Activated naive CD4-positive, alpha-beta T cell treated with anti-CD3 and anti-CD28 coated beads, Interleukin-2, amount 50 U/mL, for 72 hours (primary cell): ENCODE data around the gene PLEKHG4. TPM values are rescaled to one million over a fixed set of nuclear protein-coding genes. Genes with fewer than 3 reads are reported as not detected.

Source experiments
- ATAC-seq, 2 donors: fragments of 150-1000 bp; cut with Tn5 transposase; 2 replicates each; pipeline ENCODE4 v1.10.0; 2021; ENCODE audit warnings: mild to moderate bottlenecking in 2 of 2, moderate library complexity in 2 of 2
- DNase-seq, 2 donors: peaks; one replicate each; pipeline ENCODE4 v3.0.0; 2021 to 2022; ENCODE audit warnings: low spot score in 2 of 2
- H3K27ac Mint-ChIP-seq, 2 donors: one replicate each; pipeline ENCODE4 v1.8.0; 2022; ENCODE audit warnings: mild to moderate bottlenecking in 2 of 2, mixed read lengths in 2 of 2
- H3K36me3 Mint-ChIP-seq, 2 donors: one replicate each; pipeline ENCODE4 v1.8.0; 2022; ENCODE audit warnings: mixed read lengths in 2 of 2
- H3K9me3 Mint-ChIP-seq, 2 donors: one replicate each; pipeline ENCODE4 v1.8.0; 2022; ENCODE audit warnings: mixed read lengths in 2 of 2
- total RNA-seq, 2 donors: library from RNA; stranded (reverse); gene quantifications; one replicate each; pipeline ENCODE4 v1.2.3, GENCODE V29; 2022

Gene PLEKHG4
- total RNA-seq, 2 donors from 2014 or later: 9.5 to 23.2 TPM

- DNase-seq: peak; percentile 61 to 81
- H3K36me3 Mint-ChIP-seq: peaks cover 5 to 6% of the 10 kb centered on the region in 2 donors
- ATAC-seq: peak; percentile 79 to 95
- H3K9me3 Mint-ChIP-seq: no peaks in the 10 kb centered on the region
- H3K27ac Mint-ChIP-seq: peak within 1 kb of the TSS; percentile 45 to 66
These were observed 47.4 kb downstream of the PLEKHG4 start, which contains the start of the genes KCTD19 and LRRC36 for GRCh38 chr16:67326472-67327309. Gene KCTD19, minus strand, starts transcription at chr16:67326741. Its CDS starts 34 bp downstream, at chr16:67326707. Gene LRRC36, plus strand, starts transcription at chr16:67326815. Its CDS starts 48 bp downstream, at chr16:67326863.

- ATAC-seq (no peak), DNase-seq (no peak)
- H3K36me3 Mint-ChIP-seq: peaks cover 5 to 6% of the 10 kb centered on the region in 2 donors
These were observed 48.4 kb downstream of the PLEKHG4 start for GRCh38 chr16:67327743-67328142.

GRCh38 chr16:67329901-67330300, 50.6 kb downstream of the PLEKHG4 start:
- ATAC-seq (no peak), DNase-seq (no peak)
- Mint-ChIP-seq H3K9me3 (no peaks in the 10 kb centered on the region), H3K27ac (no peak overlapping the region), H3K36me3 (peaks cover 9 to 10% of the 10 kb centered on the region in 2 donors)

More at GRCh38 chr16:67327743-67328142, 48.4 kb downstream of the PLEKHG4 start:
- Mint-ChIP-seq H3K27ac (no peak overlapping the region), H3K9me3 (no peaks in the 10 kb centered on the region)

GRCh38 chr16:67333315-67333714, 54.0 kb downstream of the PLEKHG4 start:
- H3K36me3 Mint-ChIP-seq: peaks cover 15 to 17% of the 10 kb centered on the region in 2 donors
- no peak overlapping the region for H3K27ac Mint-ChIP-seq
- ATAC-seq (no peak), DNase-seq (no peak)
- H3K9me3 Mint-ChIP-seq: no peaks in the 10 kb centered on the region

GRCh38 chr16:67336116-67336515, 56.8 kb downstream of the PLEKHG4 start:
- H3K36me3 Mint-ChIP-seq: peaks cover 15 to 17% of the 10 kb centered on the region in 2 donors
- no peak overlapping the region for H3K27ac Mint-ChIP-seq
- DNase-seq (no peak), ATAC-seq (no peak)
- H3K9me3 Mint-ChIP-seq: no peaks in the 10 kb centered on the region

GRCh38 chr16:67336648-67337047, 57.3 kb downstream of the PLEKHG4 start:
- no peak for ATAC-seq
- H3K36me3 Mint-ChIP-seq: peaks cover 15 to 17% of the 10 kb centered on the region in 2 donors
- H3K27ac Mint-ChIP-seq: no peak overlapping the region
- no peaks in the 10 kb centered on the region for H3K9me3 Mint-ChIP-seq
- DNase-seq: no peak

Other genes starting within 250 kb of the PLEKHG4 start
- 10 to 100 TPM; 15.6 to 16.6 TPM for gene PHAF1, start 169.6 kb upstream of the PLEKHG4 start, total RNA-seq
- 1 to 10 TPM; 3.2 to 4.7 TPM for gene B3GNT9, start 128.5 kb upstream of the PLEKHG4 start, total RNA-seq
- gene TRADD, start 119.6 kb upstream of the PLEKHG4 start, total RNA-seq: 10 to 100 TPM; 15.7 to 43.5 TPM
- gene FBXL8, start 119.6 kb upstream of the PLEKHG4 start, total RNA-seq: 10 to 100 TPM; 27.9 to 38.7 TPM
- gene HSF4, start 114.8 kb upstream of the PLEKHG4 start, total RNA-seq: 10 to 100 TPM; 26.0 to 58.8 TPM
- gene NOL3, start 109.0 kb upstream of the PLEKHG4 start, total RNA-seq: 10 to 100 TPM in 1 of 2 donors, 1 to 10 TPM in 1; 9.2 to 43.4 TPM
- gene MATCAP1, start 95.6 kb upstream of the PLEKHG4 start, total RNA-seq: 10 to 100 TPM; 26.3 to 63.5 TPM
- gene EXOC3L1, start 89.4 kb upstream of the PLEKHG4 start, total RNA-seq: under 1 TPM in 1 of 2 donors, not detected in 1; 0.36 TPM
- gene E2F4, start 87.4 kb upstream of the PLEKHG4 start, total RNA-seq: 100 to 1,000 TPM in 1 of 2 donors, 10 to 100 TPM in 1; 71.7 to 104 TPM
- gene ELMO3, start 80.4 kb upstream of the PLEKHG4 start, total RNA-seq: 1 to 10 TPM; 4.0 to 7.0 TPM
- 10 to 100 TPM; 28.4 to 35.4 TPM for gene TMEM208, start 52.4 kb upstream of the PLEKHG4 start, total RNA-seq
- 100 to 1,000 TPM; 104 to 133 TPM for gene FHOD1, start 32.1 kb upstream of the PLEKHG4 start, total RNA-seq
- gene SLC9A5, start 30.6 kb upstream of the PLEKHG4 start, total RNA-seq: 10 to 100 TPM in 1 of 2 donors, 1 to 10 TPM in 1; 8.3 to 13.6 TPM
- gene KCTD19, start 47.2 kb downstream of the PLEKHG4 start, total RNA-seq: 1 to 10 TPM in 1 of 2 donors, under 1 TPM in 1; 0.71 to 6.1 TPM
- 1 to 10 TPM in 1 of 2 donors, under 1 TPM in 1; 0.57 to 1.9 TPM for gene LRRC36, start 47.3 kb downstream of the PLEKHG4 start, total RNA-seq
- gene TPPP3, start 114.0 kb downstream of the PLEKHG4 start, total RNA-seq: not detected
- 1 to 10 TPM in 1 of 2 donors, under 1 TPM in 1; 0.23 to 2.4 TPM for gene ZDHHC1, start 136.9 kb downstream of the PLEKHG4 start, total RNA-seq
- gene HSD11B2, start 151.6 kb downstream of the PLEKHG4 start, total RNA-seq: 1 to 10 TPM; 1.3 to 2.7 TPM
- gene ATP6V0D1, start 201.6 kb downstream of the PLEKHG4 start, total RNA-seq: 10 to 100 TPM; 20.4 to 22.5 TPM
- gene AGRP, start 204.0 kb downstream of the PLEKHG4 start, total RNA-seq: under 1 TPM in 1 of 2 donors, not detected in 1; 0.64 TPM
- gene RIPOR1, start 249.3 kb downstream of the PLEKHG4 start, total RNA-seq: 10 to 100 TPM; 34.1 to 41.4 TPM